HepG2 (cell line): ENCODE data around the gene TMED6. TPM values are rescaled to one million over a fixed set of nuclear protein-coding genes. Genes with fewer than 3 reads are reported as not detected.

Source experiments
- ATAC-seq: fragments of 200-7000 bp; cut with Tn5 transposase; 3 replicates; pipeline ENCODE4 v1.9.1; 2020; ENCODE audit warnings: mild to moderate bottlenecking, moderate library complexity
- BruUV-seq: library from RNA; stranded (reverse); fragments of 400-500 nt; replicated peaks from 2 replicates; lab custom pipeline; 2021; lab: Mats Ljungman, UMichigan
- CTCF ChIA-PET: fragments of 300-600 bp; formaldehyde crosslinking; extraction: SDS; loops from one replicate; lab custom pipeline; 2021; ENCODE audit warnings: low total read pairs, inconsistent platforms, low intra/inter-chr PET ratio; lab: Yijun Ruan, JAX
- POLR2A ChIA-PET: fragments of 350-600 bp; sonication (Branson Sonifier 250); formaldehyde crosslinking; loops from one replicate; lab custom pipeline; 2020; ENCODE audit warnings: antibody characterized with exemption, inconsistent platforms; lab: Yijun Ruan, JAX
- DNase-seq: peaks from one replicate; pipeline ENCODE4 v3.0.0-alpha.2; 2015; ENCODE audit warnings: low spot score
- FAIRE-seq: peaks from 3 replicates; lab custom pipeline; 2011; peaks lifted over from hg19 to GRCh38; lab: Jason Lieb, UNC
- H2AFZ ChIP-seq: one replicate; pipeline ENCODE4 v1.6.1; 2011; ENCODE audit warnings: low read length, inconsistent platforms
- H3K27ac ChIP-seq: fragments of 300-600 bp; 3 replicates; pipeline ENCODE4 v1.8.0; 2011; ENCODE audit warnings: mixed run types, mild to moderate bottlenecking, mixed read lengths, low read length, inconsistent platforms; ENCODE audit not compliant: insufficient read depth; ENCODE audit errors: extremely low read length
- H3K27me3 ChIP-seq, 2 experiments: fragments of 200-600 bp in 1 of 2; 2 replicates in 1 of 2; 3 replicates in 1 of 2; pipeline versions ENCODE4 v1.6.0 to v1.8.0; 2011; ENCODE audit warnings: low read length in 2 of 2, mild to moderate bottlenecking in 2 of 2, moderate library complexity in 2 of 2, inconsistent platforms in 1 of 2; ENCODE audit not compliant: insufficient read depth in 2 of 2, control insufficient read depth in 1 of 2
- H3K36me3 ChIP-seq, 2 experiments: fragments of 200-600 bp in 1 of 2; replicated peaks in 1 of 2; 2 replicates in 1 of 2; 3 replicates in 1 of 2; pipeline versions ENCODE4 v1.5.1 to v1.8.0; 2011; ENCODE audit warnings: low read length in 2 of 2, inconsistent platforms in 1 of 2; ENCODE audit not compliant: insufficient read depth in 2 of 2, control insufficient read depth in 1 of 2
- H3K4me1 ChIP-seq: 2 replicates; pipeline ENCODE4 v1.5.1; 2012; ENCODE audit warnings: low read length, inconsistent platforms; ENCODE audit not compliant: insufficient read depth
- H3K4me2 ChIP-seq: 2 replicates; pipeline ENCODE4 v1.6.0; 2011; ENCODE audit warnings: low read depth, low read length, inconsistent platforms
- H3K4me3 ChIP-seq, 3 experiments: fragments of 200-600 bp in 1 of 3; sonication (generic), shearing (Covaris generic) in 1 of 3; replicated peaks in 1 of 3; 2 replicates each; pipeline ENCODE4 v1.5.1; 2011 to 2016; ENCODE audit warnings: low read length in 3 of 3, inconsistent platforms in 2 of 3, low read depth in 2 of 3, mild to moderate bottlenecking in 2 of 3, control low read depth in 1 of 3, mixed read lengths in 1 of 3; ENCODE audit not compliant: insufficient read depth in 1 of 3
- H3K79me2 ChIP-seq: one replicate; pipeline ENCODE4 v1.6.1; 2011; ENCODE audit warnings: low read length, inconsistent platforms; ENCODE audit not compliant: insufficient read depth
- H3K9ac ChIP-seq: 2 replicates; pipeline ENCODE4 v1.6.0; 2011; ENCODE audit warnings: mild to moderate bottlenecking, low read depth, low read length, inconsistent platforms; ENCODE audit not compliant: insufficient read depth
- H3K9me3 ChIP-seq: 2 replicates; pipeline ENCODE4 v1.5.1; 2012; ENCODE audit warnings: mild to moderate bottlenecking, low read length
- H4K20me1 ChIP-seq: 2 replicates; pipeline ENCODE4 v1.6.0; 2011; ENCODE audit warnings: inconsistent platforms, mild to moderate bottlenecking, low read length, moderate library complexity; ENCODE audit not compliant: insufficient read depth
- AHR ChIP-seq: IDR thresholded peaks from 2 replicates; pipeline ENCODE4 v1.6.1; 2018; ENCODE audit warnings: missing genetic modification reagents, missing compliant biosample characterization
- CEBPG ChIP-seq: IDR thresholded peaks from 2 replicates; pipeline ENCODE4 v1.6.1; 2016
- ESRRA ChIP-seq: sonication (generic); formaldehyde crosslinking; IDR thresholded peaks from 2 replicates; pipeline ENCODE4 v1.5.1; 2020; ENCODE audit warnings: mild to moderate bottlenecking, low read depth, missing genetic modification reagents
- NONO ChIP-seq, 2 experiments: fragments of 450-650 bp in 1 of 2; sonication (generic) in 1 of 2; formaldehyde crosslinking in 1 of 2; IDR thresholded peaks in 1 of 2; conservative IDR thresholded peaks in 1 of 2; 2 replicates each; pipeline versions ENCODE4 v1.6.1 to v1.8.0; 2017 to 2022; ENCODE audit warnings: mild to moderate bottlenecking in 1 of 2, missing genetic modification reagents in 1 of 2, moderate library complexity in 1 of 2
- NR2F2 ChIP-seq: IDR thresholded peaks from 2 replicates; pipeline ENCODE4 v1.6.1; 2012; ENCODE audit warnings: low read depth, inconsistent platforms, borderline replicate concordance
- PHF21A ChIP-seq: sonication (generic); formaldehyde crosslinking; IDR thresholded peaks from 2 replicates; pipeline ENCODE4 v1.5.0; 2020; ENCODE audit warnings: mild to moderate bottlenecking, missing genetic modification reagents
- REL ChIP-seq: sonication (generic); formaldehyde crosslinking; conservative IDR thresholded peaks from 2 replicates; pipeline ENCODE4 v1.8.0; 2022; ENCODE audit warnings: mild to moderate bottlenecking, missing genetic modification reagents, moderate library complexity
- RXRA ChIP-seq: sonication (generic); formaldehyde crosslinking; IDR thresholded peaks from 2 replicates; pipeline ENCODE4 v1.5.1; 2020; ENCODE audit warnings: missing genetic modification reagents
- RXRB ChIP-seq: IDR thresholded peaks from 2 replicates; pipeline ENCODE4 v1.6.1; 2016; ENCODE audit warnings: borderline replicate concordance, missing genetic modification reagents, missing compliant biosample characterization
- SAP130 ChIP-seq: IDR thresholded peaks from 2 replicates; pipeline ENCODE4 v1.6.1; 2016; ENCODE audit warnings: low read depth
- SOX5 ChIP-seq: IDR thresholded peaks from 2 replicates; pipeline ENCODE4 v1.6.1; 2016; ENCODE audit warnings: borderline replicate concordance
- ZNF12 ChIP-seq: sonication (generic); formaldehyde crosslinking; IDR thresholded peaks from 2 replicates; pipeline ENCODE4 v1.5.0; 2020; ENCODE audit warnings: missing genetic modification reagents
- ZNF296 ChIP-seq: sonication (generic); formaldehyde crosslinking; conservative IDR thresholded peaks from 2 replicates; pipeline ENCODE4 v1.5.0; 2020; ENCODE audit warnings: mild to moderate bottlenecking, missing genetic modification reagents
- ZNF318 ChIP-seq: sonication (generic); formaldehyde crosslinking; IDR thresholded peaks from 2 replicates; pipeline ENCODE4 v1.4.0; 2020; ENCODE audit warnings: mild to moderate bottlenecking, missing genetic modification reagents
- ZNF460 ChIP-seq: sonication (generic); formaldehyde crosslinking; IDR thresholded peaks from 2 replicates; pipeline ENCODE4 v1.5.1; 2020; ENCODE audit warnings: missing genetic modification reagents, mild to moderate bottlenecking, borderline replicate concordance
- ZNF512 ChIP-seq: sonication (generic); formaldehyde crosslinking; IDR thresholded peaks from 2 replicates; pipeline ENCODE4 v1.4.0; 2020; ENCODE audit warnings: mild to moderate bottlenecking, missing genetic modification reagents
- WGBS: methylation state at CpG from one replicate; pipeline ENCODE4 v1.1.6; 2017; ENCODE audit warnings: low lambda C conversion rate; 5-methylcytosine and 5-hydroxymethylcytosine counted together
- in situ Hi-C: cut with HindIII; loops from 2 replicates; pipeline ENCODE4 v1.10.0; 2017; ENCODE audit warnings: low pct_unique_long_range_greater_than_20kb; ENCODE audit not compliant: extremely low pct_ligation_motif_present
- intact Hi-C: fragments of 100-400 bp; cut with micrococcal nuclease; formaldehyde crosslinking; loops from one replicate; pipeline ENCODE4 v1.10.0; 2022; ENCODE audit not compliant: unreplicated experiment
- polyA plus RNA-seq, 8 experiments: library from polyadenylated mRNA; depleted of rRNA in 3 of 8; stranded (reverse) in 7 of 8; unstranded in 1 of 8; fragments of >200 nt; fragmentation: Illumina TruSeq in 4 of 8; extraction: Trizol in 4 of 8; gene quantifications; 2 replicates each; pipeline versions ENCODE4 v1.2.1 to v1.2.3, GENCODE V29; 2011 to 2016; ENCODE audit warnings: low read depth in 4 of 8, missing spikeins in 1 of 8, mixed read lengths in 1 of 8; ENCODE audit not compliant: insufficient read depth in 1 of 8
- total RNA-seq, 5 experiments: library from RNA; depleted of rRNA; stranded (reverse); fragments of >200 nt; fragmentation: Illumina TruSeq; extraction: Trizol; gene quantifications; 2 replicates each; pipeline ENCODE4 v1.2.3, GENCODE V29; 2016; ENCODE audit warnings: low read depth in 1 of 5

The TMED6 gene
- total and polyA plus RNA-seq, 2 of the 13 experiments (the other 11 are each of a cell fraction or from before 2014, with no cell fraction given) = 9.8 to 14.4 TPM

GRCh38 chr16:69363281-69363717 is 11.7 kb upstream of the TMED6 start:
- ChIA-PET CTCF (no interaction called here), POLR2A (interaction anchor here (1.3 kb wide), 1 partner anchor 13 kb away, joined by 4 read pairs; no protein-coding TSS in a partner anchor)
- no TSS peak for BruUV-seq
- Histone ChIP-seq H3K36me3 (peaks cover 24 to 33% of the 10 kb centered on the region in 2 experiments), H3K27me3 (no peaks in the 10 kb centered on the region), H3K79me2 (no peaks in the 10 kb centered on the region), H4K20me1 (no peaks in the 10 kb centered on the region), H3K4me3 (no peak overlapping the region), H3K4me1 (peaks cover 16% of the 10 kb centered on the region), H2AFZ (no peak overlapping the region), H3K4me2 (no peak overlapping the region), H3K9me3 (no peaks in the 10 kb centered on the region), H3K9ac (no peak overlapping the region), H3K27ac (no peak overlapping the region)
- 85% methylated on average over 5 of the region's 5 CpGs for WGBS
- DNase-seq = peak; percentile 34
- ATAC-seq = peak; percentile 36
- intact Hi-C loops = no loop called here
- in situ Hi-C loops = no loop called here
- FAIRE-seq = no peak
- TF ChIP-seq ZNF296 = peak; percentile 63; the same call in 1 of the 2 replicates
- TF ChIP-seq REL (CRISPR knock-in tag) = 0 out of 2 replicates have a peak, but pooled peaks have one; percentile 31
- TF ChIP-seq SOX5 (CRISPR knock-in tag) = no peak
- TF ChIP-seq PHF21A (CRISPR knock-in tag) = 0 out of 2 replicates have a peak, but pooled peaks have one; percentile 16
- peak; percentile 63; the same call in 1 of the 2 replicates for TF ChIP-seq ZNF12 (CRISPR knock-in tag)
- TF ChIP-seq AHR (CRISPR knock-in tag) = no peak
- TF ChIP-seq ESRRA (CRISPR knock-in tag) = 0 out of 2 replicates have a peak, but pooled peaks have one; percentile 40
- peak; percentile 55 for TF ChIP-seq RXRB (CRISPR knock-in tag)
- peak; percentile 72; the same call in 1 of the 2 replicates for TF ChIP-seq RXRA (CRISPR knock-in tag)
- TF ChIP-seq CEBPG = peak; percentile 94
- no peak for TF ChIP-seq NONO (IDR thresholded peaks at IDR 0.05)
- peak; percentile 45; the same call in 1 of the 2 replicates for TF ChIP-seq NONO (CRISPR knock-in tag; conservative IDR thresholded peaks at IDR 0.05)
- TF ChIP-seq NR2F2 = no peak
- peak; percentile 24; the same call in 1 of the 2 replicates for TF ChIP-seq SAP130 (CRISPR knock-in tag)
- 0 out of 2 replicates have a peak, but pooled peaks have one; percentile 52 for TF ChIP-seq ZNF512 (CRISPR knock-in tag)
- 0 out of 2 replicates have a peak, but pooled peaks have one; percentile 24 for TF ChIP-seq ZNF318
- peak; percentile 86; the same call in 1 of the 2 replicates for TF ChIP-seq ZNF460 (CRISPR knock-in tag)
